HG03575 (cell line): ENCODE data around the gene TSEN2.

ENCODE experiments used
- ATAC-seq: cut with Tn5 transposase; IDR thresholded peaks from one replicate; pipeline ENCODE4 v1.9.1; 2021; ENCODE audit not compliant: unreplicated experiment, insufficient number of reproducible peaks, low FRiP score; ENCODE audit errors: extremely low read depth

Gene TSEN2

GRCh38 chr3:12568747-12569146, 84.5 kb downstream of the TSEN2 start:
- ATAC-seq, result no peak

DNA sequence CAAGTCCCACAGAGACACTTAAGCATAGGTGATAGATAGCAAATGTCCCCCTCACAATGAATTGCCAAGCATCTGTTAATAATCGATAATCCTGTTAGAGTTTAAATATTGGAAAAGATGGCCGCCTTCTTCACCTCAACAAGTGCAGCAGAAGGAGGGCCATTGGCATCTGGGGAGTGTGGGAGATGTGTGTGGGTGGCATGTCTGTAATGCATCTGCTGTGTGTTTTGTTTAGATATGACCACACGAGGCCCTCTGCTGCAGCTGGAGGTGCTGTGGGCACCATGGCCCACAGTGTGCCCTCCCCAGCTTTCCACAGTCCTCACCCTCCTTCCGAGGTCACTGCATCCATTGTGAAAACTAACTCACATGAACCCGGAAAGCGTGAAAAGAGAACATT, 85.6 kb downstream of the TSEN2 start:
- ATAC-seq, result no peak

DNA sequence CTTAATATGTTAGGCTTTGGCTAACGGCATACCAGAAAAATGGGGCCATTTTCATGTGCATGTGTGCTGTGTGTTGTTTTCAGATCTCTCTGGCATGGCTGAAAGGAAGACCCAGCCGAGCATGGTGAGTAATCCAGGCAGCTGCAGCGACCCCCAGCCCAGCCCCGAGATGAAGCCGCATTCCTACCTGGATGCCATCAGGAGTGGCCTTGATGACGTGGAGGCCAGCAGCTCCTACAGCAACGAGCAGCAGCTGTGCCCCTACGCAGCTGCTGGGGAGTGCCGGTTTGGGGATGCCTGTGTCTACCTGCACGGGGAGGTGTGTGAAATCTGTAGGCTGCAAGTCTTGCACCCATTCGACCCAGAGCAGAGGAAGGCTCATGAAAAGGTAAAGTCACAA, 87.7 kb downstream of the TSEN2 start:
- ATAC-seq, result no peak

DNA sequence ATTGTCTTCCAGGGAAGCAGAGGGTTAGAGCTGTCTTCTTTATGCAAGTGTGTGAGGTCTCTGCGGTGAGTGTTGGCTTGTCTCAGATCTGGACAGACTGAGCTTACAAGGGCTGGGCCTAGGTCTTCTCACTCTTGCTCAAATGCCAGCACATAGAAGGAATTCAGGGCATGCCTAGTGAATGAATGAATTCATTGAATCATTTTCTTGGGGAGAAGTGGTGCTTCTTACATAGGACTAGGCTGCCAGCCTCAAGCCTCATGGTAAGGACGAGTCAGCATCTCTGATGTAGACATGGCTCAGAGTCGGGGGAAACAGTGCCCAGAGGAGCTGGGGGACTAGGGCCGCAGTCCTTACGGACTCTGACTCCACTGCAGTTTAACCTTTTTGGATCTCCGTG, 89.9 kb downstream of the TSEN2 start:
- ATAC-seq, result no peak

DNA sequence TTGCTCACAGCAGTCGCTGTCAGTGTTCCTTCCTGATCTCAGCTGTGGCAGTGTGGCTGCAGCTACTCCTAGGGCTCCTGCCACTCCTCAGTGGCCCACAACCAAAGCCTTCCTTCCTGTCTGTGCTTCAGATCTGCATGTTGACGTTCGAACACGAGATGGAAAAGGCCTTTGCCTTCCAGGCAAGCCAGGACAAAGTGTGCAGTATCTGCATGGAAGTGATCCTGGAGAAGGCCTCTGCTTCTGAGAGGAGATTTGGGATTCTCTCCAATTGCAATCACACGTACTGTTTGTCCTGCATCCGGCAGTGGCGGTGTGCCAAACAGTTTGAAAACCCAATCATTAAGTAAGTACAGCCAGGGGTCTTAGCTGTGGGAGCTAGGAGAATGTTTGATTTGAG, 90.4 kb downstream of the TSEN2 start:
- no peak for ATAC-seq

- ATAC-seq, result no peak
Measured at GRCh38 chr3:12577379-12577778, 93.1 kb downstream of the TSEN2 start.

DNA sequence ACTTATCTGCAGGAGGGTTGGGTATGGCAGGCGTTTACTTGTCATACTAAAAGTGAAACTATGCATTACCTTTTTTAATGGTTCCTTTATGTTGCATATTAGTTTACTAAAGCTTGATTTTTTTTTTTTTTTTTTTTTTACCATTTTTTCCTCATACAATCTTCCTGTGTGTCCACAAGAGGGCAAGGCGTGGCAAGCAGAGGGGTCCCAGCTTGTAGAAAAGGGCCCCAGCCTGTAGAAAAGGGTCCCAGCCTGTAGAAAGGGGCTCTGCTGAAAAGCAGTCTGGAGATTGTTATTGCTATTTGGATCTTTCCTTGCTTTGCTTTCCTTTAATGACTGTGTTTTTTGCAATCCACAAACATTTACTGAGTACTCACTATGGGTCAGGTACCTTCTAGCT, 94.5 kb downstream of the TSEN2 start:
- ATAC-seq, result no peak

DNA sequence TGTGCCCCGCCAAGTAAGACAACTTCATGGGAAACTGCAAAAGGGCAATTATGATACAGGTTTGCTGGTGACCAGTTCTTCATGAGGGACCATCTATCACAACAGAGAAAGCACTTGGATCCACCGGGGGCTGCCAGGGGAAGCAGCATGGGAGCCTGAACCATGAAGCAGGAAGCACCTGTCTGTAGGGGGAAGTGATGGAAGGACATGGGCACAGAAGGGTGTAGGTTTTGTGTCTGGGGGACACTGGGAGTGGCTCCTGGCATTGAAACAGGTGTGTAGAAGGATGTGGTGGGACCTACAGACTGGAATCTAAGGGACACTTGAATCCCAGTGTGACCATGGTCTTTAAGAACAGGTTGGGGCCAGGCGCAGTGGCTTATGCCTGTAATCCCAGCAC, 95.2 kb downstream of the TSEN2 start:
- no peak for ATAC-seq

DNA sequence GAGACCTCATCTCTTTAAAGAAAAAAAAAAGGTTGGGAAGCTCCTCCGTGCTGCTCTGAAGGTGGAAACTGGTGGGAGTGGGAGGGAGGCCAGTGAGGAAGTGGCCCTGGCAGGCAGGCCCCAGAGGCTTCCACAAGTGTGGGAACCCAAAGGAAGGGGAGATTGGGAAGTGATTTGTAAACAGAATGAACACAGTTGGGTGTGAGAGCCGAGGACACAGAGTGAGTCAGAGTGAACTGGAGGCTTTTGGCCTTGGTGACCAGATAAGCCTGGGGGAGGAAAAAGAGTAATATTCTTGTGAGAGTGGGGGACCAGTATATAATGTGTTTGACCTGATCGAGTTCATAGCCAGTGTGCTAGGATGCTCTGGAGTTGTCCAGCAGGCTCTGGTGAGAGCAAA, 95.6 kb downstream of the TSEN2 start:
- ATAC-seq, result no peak

- ATAC-seq, result no peak
Measured at GRCh38 chr3:12582730-12583129, 98.5 kb downstream of the TSEN2 start.
